ENCODE measurements around the gene TPCN2.
"Not testable (repeated sequence)": the region's sequence is repeated elsewhere in the genome, so short reads cannot be mapped to it uniquely, and the experiment has no call there.

The TPCN2 gene

DNA sequence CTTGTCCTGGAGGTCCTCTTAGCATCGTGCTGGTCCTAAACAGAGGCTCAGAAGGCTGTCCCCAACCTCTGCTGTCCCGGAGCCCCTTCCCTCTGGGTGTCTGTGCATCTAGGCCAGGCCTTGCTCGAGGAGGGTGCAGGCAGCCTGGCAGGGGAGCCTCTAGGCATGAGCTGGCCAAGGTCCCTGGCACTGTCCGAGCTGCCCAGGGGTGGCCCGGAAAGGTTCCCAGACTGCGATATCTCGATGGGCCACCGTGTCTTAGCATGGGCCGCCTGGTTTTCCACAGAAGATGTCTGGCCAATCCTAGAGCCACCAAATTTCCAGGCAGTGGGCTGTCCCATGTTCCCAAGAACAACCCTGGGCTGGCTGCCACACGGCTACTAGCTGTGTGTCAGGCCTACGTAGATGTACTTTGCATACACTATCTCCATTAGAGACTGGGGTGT is 82.4 kb downstream of the TPCN2 start:
- Histone ChIP-seq H3K4me1 (ENCODE audit: control insufficient read depth in 5 of 5, insufficient read depth in 5 of 5, low read length in 5 of 5) (peaks cover 0 to 11% (median 5%) of the 10 kb centered on the region in 5 donors), H3K9me3 (ENCODE audit: control insufficient read depth in 5 of 5, low read length in 5 of 5) (peaks cover 3 to 22% (median 12%) of the 10 kb centered on the region in 5 donors), H3K36me3 (ENCODE audit: control insufficient read depth in 5 of 5, insufficient read depth in 5 of 5, low read length in 5 of 5) (no peaks in the 10 kb centered on the region), H3K9ac (ENCODE audit: low read length in 5 of 5) (no peak overlapping the region), H3K27ac (ENCODE audit: low read depth, low read length) (no peak overlapping the region), H3K4me3 (ENCODE audit: low read depth in 1 of 5, low read length in 5 of 5) (no peak overlapping the region), H3K27me3 (ENCODE audit: control insufficient read depth in 5 of 5, insufficient read depth in 4 of 5, low read length in 5 of 5) (peaks cover 0 to 9% (median 0%) of the 10 kb centered on the region in 5 donors)

DNA sequence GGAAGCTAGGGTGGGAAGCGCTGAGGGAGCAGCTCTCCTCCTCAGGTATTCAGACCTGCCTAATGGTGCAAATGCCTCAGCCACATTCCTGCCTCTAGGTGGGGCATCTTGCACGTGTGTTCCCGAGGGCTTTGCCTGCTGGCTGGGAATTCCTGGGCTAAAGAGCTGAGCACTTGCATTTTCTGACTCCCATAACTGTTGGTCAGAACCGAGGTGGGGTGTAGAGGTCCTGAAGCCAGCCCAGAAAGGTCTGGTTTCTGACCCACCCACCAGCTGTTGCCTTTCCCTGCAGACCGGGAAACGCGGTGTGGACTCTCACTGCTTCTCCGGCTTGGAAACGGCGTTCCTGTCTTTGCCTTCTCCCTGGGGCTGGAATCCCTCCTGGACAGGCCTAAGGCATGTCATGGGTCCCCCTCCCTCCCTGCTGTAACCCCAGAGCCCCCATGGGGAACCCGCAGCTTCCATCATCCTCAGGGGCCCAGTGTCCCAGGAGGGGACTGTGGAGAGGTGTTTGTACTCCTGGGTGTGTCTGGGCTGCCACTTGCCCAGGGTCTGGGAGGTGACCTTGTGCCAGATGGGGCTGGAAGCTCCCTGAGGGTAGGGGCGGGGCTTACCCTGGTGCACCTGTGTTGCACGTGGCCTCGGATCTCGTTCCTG is 83.0 kb downstream of the TPCN2 start:
- Histone ChIP-seq H3K27me3 (ENCODE audit: control insufficient read depth in 5 of 5, insufficient read depth in 4 of 5, low read length in 5 of 5) (peaks cover 0 to 6% (median 0%) of the 10 kb centered on the region in 5 donors), H3K36me3 (ENCODE audit: control insufficient read depth in 5 of 5, insufficient read depth in 5 of 5, low read length in 5 of 5) (no peaks in the 10 kb centered on the region), H3K27ac (ENCODE audit: low read depth, low read length) (no peak overlapping the region), H3K9ac (ENCODE audit: low read length in 5 of 5) (no peak overlapping the region), H3K4me3 (ENCODE audit: low read depth in 1 of 5, low read length in 5 of 5) (no peak overlapping the region), H3K4me1 (ENCODE audit: control insufficient read depth in 5 of 5, insufficient read depth in 5 of 5, low read length in 5 of 5) (peaks cover 0 to 7% (median 2%) of the 10 kb centered on the region in 5 donors), H3K9me3 (ENCODE audit: control insufficient read depth in 5 of 5, low read length in 5 of 5) (peaks cover 3 to 22% (median 12%) of the 10 kb centered on the region in 5 donors)

DNA sequence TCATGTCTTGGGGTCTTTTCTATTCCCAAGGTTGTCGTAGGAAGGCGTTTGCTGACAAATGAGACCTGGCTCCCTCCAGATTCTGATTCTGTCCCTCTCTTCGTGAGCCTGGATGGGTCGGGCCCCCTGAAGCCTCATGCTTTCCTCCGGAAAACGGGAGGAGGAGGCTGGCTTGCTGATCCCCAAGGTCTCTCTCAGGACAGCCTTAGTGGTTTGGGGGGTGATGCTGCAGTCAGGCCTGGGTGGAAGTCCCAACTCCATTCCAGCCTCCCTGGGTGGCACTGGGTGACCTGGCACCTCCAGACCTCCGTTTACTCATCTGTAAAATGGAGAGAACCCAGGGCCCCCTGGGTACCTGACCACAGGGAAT is 83.6 kb downstream of the TPCN2 start:
- Histone ChIP-seq H3K9me3 (ENCODE audit: control insufficient read depth in 5 of 5, low read length in 5 of 5) (peaks cover 3 to 22% (median 12%) of the 10 kb centered on the region in 5 donors), H3K9ac (ENCODE audit: low read length in 5 of 5) (no peak overlapping the region), H3K27ac (ENCODE audit: low read depth, low read length) (no peak overlapping the region), H3K36me3 (ENCODE audit: control insufficient read depth in 5 of 5, insufficient read depth in 5 of 5, low read length in 5 of 5) (no peaks in the 10 kb centered on the region), H3K27me3 (ENCODE audit: control insufficient read depth in 5 of 5, insufficient read depth in 4 of 5, low read length in 5 of 5) (peaks cover 0 to 6% (median 0%) of the 10 kb centered on the region in 5 donors), H3K4me3 (ENCODE audit: low read depth in 1 of 5, low read length in 5 of 5) (no peak overlapping the region), H3K4me1 (ENCODE audit: control insufficient read depth in 5 of 5, insufficient read depth in 5 of 5, low read length in 5 of 5) (peaks cover 0 to 3% (median 2%) of the 10 kb centered on the region in 5 donors)

DNA sequence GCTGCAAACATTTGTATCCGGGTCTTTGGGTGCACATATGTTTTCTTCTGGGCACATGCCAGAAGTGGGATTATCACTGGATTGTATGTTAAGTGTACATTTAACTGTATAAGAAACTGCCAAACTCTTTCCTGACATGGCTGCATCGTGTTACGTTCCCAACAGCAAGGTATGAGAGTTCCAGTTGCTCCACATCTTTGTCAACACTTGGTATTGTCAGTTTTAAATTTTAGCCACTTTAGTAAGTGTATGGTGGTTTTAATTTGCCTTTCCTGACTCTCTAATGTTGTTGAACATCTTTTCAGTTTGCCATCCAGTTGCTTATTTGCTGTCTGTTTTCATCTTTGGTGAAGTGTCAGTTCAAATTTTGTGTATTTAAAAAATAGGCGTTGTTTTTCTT is 84.5 kb downstream of the TPCN2 start:
- H3K36me3 ChIP-seq (ENCODE audit: control insufficient read depth in 5 of 5, insufficient read depth in 5 of 5, low read length in 5 of 5), result no peaks in the 10 kb centered on the region
- peaks cover 3 to 15% (median 7%) of the 10 kb centered on the region in 5 donors for H3K9me3 ChIP-seq (ENCODE audit: control insufficient read depth in 5 of 5, low read length in 5 of 5)
- no peak overlapping the region for H3K27ac ChIP-seq (ENCODE audit: low read depth, low read length)
- no peak overlapping the region for H3K4me3 ChIP-seq (ENCODE audit: low read depth in 1 of 5, low read length in 5 of 5)
- no peak overlapping the region for H3K9ac ChIP-seq (ENCODE audit: low read length in 5 of 5)
- peaks cover 0 to 6% (median 0%) of the 10 kb centered on the region in 5 donors for H3K27me3 ChIP-seq (ENCODE audit: control insufficient read depth in 5 of 5, insufficient read depth in 4 of 5, low read length in 5 of 5)
- peaks cover 0 to 3% (median 0%) of the 10 kb centered on the region in 5 donors for H3K4me1 ChIP-seq (ENCODE audit: control insufficient read depth in 5 of 5, insufficient read depth in 5 of 5, low read length in 5 of 5)

DNA sequence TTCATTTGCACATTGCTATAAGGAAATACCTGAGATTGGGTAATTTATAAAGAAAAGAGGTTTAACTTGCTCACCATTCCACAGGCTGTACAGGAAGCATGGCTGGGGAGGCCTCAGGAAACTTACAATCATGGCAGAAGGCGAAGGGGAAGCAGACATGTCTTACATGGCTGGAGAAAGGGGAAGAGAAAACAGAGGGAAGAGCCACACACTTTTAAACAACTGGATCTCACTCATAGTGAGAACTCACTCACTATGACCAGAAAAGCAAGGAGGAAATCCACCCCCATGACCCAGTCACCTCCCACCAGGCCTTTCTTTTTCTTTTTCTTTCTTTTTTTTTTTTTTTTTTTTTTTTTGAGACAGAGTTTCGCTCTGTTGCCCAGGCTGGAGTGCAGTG is 85.5 kb downstream of the TPCN2 start:
- H3K9ac ChIP-seq (ENCODE audit: low read length in 5 of 5); H3K4me1 ChIP-seq (ENCODE audit: control insufficient read depth in 5 of 5, insufficient read depth in 5 of 5, low read length in 5 of 5); H3K27me3 ChIP-seq (ENCODE audit: control insufficient read depth in 5 of 5, insufficient read depth in 4 of 5, low read length in 5 of 5); H3K4me3 ChIP-seq (ENCODE audit: low read depth in 1 of 5, low read length in 5 of 5); H3K36me3 ChIP-seq (ENCODE audit: control insufficient read depth in 5 of 5, insufficient read depth in 5 of 5, low read length in 5 of 5); H3K27ac ChIP-seq (ENCODE audit: low read depth, low read length): not testable (repeated sequence)
- peaks cover 0 to 11% (median 7%) of the 10 kb centered on the region in 5 donors for H3K9me3 ChIP-seq (ENCODE audit: control insufficient read depth in 5 of 5, low read length in 5 of 5)

DNA sequence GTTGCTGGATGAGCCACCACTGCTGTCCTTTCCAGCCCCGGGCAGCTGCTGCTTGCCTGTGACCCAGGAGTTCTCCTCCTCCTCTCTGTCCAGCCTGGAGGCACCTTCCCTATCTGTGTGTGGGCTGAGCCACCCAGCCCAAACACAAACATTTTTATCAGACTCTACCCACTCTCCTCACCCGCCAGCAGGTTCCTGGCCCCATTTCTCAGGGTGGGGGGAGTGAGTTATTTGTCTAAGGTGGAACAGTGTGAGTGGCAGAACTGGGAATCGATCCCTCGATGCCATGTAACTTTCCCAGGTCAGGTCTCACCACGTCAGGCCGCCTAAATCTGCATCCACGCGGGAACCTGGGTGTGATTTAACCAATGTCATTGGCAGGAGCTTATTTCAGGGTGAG is 86.2 kb downstream of the TPCN2 start:
- Histone ChIP-seq H3K9me3 (ENCODE audit: control insufficient read depth in 5 of 5, low read length in 5 of 5) (peaks cover 0 to 11% (median 7%) of the 10 kb centered on the region in 5 donors), H3K4me3 (ENCODE audit: low read depth in 1 of 5, low read length in 5 of 5) (no peak overlapping the region), H3K27ac (ENCODE audit: low read depth, low read length) (no peak overlapping the region), H3K4me1 (ENCODE audit: control insufficient read depth in 5 of 5, insufficient read depth in 5 of 5, low read length in 5 of 5) (peaks cover 0 to 3% (median 0%) of the 10 kb centered on the region in 5 donors), H3K36me3 (ENCODE audit: control insufficient read depth in 5 of 5, insufficient read depth in 5 of 5, low read length in 5 of 5) (peaks cover 0 to 4% (median 0%) of the 10 kb centered on the region in 5 donors), H3K27me3 (ENCODE audit: control insufficient read depth in 5 of 5, insufficient read depth in 4 of 5, low read length in 5 of 5) (peaks cover 0 to 6% (median 0%) of the 10 kb centered on the region in 5 donors), H3K9ac (ENCODE audit: low read length in 5 of 5) (no peak overlapping the region)

DNA sequence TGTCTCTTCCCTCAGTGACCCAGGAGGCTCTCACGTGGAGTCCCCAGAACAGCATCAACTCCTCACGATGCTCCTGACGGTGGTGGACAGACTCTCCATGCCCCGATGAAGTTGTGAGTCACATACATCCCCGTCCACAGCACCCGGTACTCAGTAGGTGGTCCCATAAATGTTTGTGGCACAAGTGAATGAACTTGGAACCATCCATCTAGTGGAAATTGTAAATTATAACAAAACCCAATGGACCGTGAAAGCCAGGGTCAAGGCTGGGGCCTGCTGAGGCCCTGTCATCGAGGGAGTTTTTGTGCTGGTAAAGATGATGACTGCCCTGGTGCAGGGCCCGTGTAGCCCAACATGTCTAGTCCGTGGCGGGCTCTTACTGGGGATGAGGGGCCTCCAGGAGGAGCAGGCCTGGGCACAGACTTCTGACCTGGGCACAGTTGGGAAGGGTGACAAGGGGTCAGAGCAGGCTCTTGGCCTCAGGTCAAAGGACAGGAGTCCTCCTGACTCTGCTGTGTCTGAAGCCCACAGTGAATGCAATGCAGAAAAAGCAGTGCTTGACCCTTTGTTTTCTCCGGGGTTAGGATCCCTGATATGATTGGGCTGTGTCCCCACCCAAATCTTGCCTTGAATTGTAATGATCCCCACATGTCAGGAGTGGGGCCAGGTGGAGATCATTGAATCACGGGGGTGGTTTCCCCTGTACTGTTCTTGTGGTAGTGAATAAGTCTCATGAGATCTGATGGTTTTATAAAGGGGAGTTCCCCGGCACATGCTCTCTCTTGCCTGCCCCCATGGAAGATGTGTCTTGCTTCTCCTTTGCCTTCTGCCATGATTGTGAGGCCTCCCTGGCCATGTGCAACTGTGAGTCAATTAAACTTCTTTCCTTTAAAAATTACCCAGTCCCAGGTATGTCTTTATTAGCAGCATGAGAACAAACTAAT is 87.0 kb downstream of the TPCN2 start:
- Histone ChIP-seq H3K4me1 (ENCODE audit: control insufficient read depth in 5 of 5, insufficient read depth in 5 of 5, low read length in 5 of 5) (peaks cover 0 to 3% (median 0%) of the 10 kb centered on the region in 5 donors), H3K27me3 (ENCODE audit: control insufficient read depth in 5 of 5, insufficient read depth in 4 of 5, low read length in 5 of 5) (peaks cover 0 to 6% (median 0%) of the 10 kb centered on the region in 5 donors), H3K36me3 (ENCODE audit: control insufficient read depth in 5 of 5, insufficient read depth in 5 of 5, low read length in 5 of 5) (peaks cover 0 to 4% (median 0%) of the 10 kb centered on the region in 5 donors), H3K9me3 (ENCODE audit: control insufficient read depth in 5 of 5, low read length in 5 of 5) (peaks cover 0 to 11% (median 7%) of the 10 kb centered on the region in 5 donors), H3K27ac (ENCODE audit: low read depth, low read length) (no peak overlapping the region), H3K9ac (ENCODE audit: low read length in 5 of 5) (no peak overlapping the region), H3K4me3 (ENCODE audit: low read depth in 1 of 5, low read length in 5 of 5) (no peak overlapping the region)

DNA sequence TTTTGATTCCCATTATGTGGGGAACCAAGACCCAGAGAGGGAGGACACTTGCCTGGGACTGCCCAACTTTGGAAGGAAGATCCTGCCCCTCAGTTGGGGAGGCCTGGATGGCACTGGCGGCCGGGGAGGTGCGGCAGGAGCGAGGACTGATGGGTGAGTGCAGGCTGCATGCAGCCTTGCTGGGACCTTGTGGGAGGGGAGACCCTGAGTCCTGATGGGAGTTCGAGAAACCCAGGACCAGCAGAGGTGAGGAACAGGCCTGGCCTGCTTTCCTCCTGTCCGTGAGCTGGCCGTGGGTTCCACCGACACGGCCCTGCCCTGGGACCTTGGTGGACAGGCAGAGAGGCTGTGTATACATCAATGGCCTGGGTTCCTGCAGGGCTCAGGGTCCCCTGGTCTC is 87.7 kb downstream of the TPCN2 start:
- H3K4me3 ChIP-seq (ENCODE audit: low read depth in 1 of 5, low read length in 5 of 5), result no peak overlapping the region
- peaks cover 0 to 3% (median 0%) of the 10 kb centered on the region in 5 donors for H3K4me1 ChIP-seq (ENCODE audit: control insufficient read depth in 5 of 5, insufficient read depth in 5 of 5, low read length in 5 of 5)
- peaks cover 0 to 5% (median 0%) of the 10 kb centered on the region in 5 donors for H3K27me3 ChIP-seq (ENCODE audit: control insufficient read depth in 5 of 5, insufficient read depth in 4 of 5, low read length in 5 of 5)
- peaks cover 0 to 11% (median 7%) of the 10 kb centered on the region in 5 donors for H3K9me3 ChIP-seq (ENCODE audit: control insufficient read depth in 5 of 5, low read length in 5 of 5)
- H3K27ac ChIP-seq (ENCODE audit: low read depth, low read length), result no peak overlapping the region
- H3K9ac ChIP-seq (ENCODE audit: low read length in 5 of 5), result no peak overlapping the region
- H3K36me3 ChIP-seq (ENCODE audit: control insufficient read depth in 5 of 5, insufficient read depth in 5 of 5, low read length in 5 of 5), result peaks cover 0 to 4% (median 0%) of the 10 kb centered on the region in 5 donors

DNA sequence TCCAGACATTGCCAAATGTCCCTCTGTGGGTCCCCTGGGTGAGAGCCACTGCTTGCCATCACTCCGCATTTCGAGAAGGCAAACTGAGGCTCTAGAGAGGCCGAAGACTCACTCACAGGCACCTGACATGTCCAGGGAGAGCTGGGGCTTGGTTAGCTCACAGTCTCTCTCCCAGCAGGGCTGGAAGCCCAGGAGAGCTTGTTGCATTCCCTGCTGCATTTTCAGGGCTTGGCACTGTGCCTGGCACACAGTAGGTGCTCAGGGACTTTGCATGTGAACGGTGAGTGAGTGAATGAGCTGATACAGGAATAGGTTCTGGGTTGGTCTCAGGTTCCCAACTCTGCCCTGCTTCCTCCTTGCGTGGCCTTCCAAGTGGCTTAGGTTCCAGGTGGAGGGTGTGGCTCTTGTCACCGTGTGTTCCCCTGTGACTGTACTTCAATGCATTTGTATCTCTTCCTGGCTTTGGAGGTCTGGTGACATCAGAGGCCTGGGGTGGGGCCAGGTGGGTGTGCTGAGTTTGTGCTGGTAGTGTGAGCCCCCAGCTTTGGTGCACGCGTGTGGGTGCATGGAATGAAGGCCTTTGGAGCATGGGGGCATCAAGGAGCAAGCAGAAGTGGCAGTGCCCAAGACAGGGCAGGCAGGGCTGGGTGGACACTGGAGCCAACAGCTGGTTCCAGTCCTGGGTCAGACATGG is 88.6 kb downstream of the TPCN2 start:
- Histone ChIP-seq H3K9me3 (ENCODE audit: control insufficient read depth in 5 of 5, low read length in 5 of 5) (peaks cover 0 to 11% (median 7%) of the 10 kb centered on the region in 5 donors), H3K4me1 (ENCODE audit: control insufficient read depth in 5 of 5, insufficient read depth in 5 of 5, low read length in 5 of 5) (no peaks in the 10 kb centered on the region), H3K4me3 (ENCODE audit: low read depth in 1 of 5, low read length in 5 of 5) (no peak overlapping the region), H3K9ac (ENCODE audit: low read length in 5 of 5) (no peak overlapping the region), H3K36me3 (ENCODE audit: control insufficient read depth in 5 of 5, insufficient read depth in 5 of 5, low read length in 5 of 5) (peaks cover 0 to 4% (median 0%) of the 10 kb centered on the region in 5 donors), H3K27ac (ENCODE audit: low read depth, low read length) (no peak overlapping the region), H3K27me3 (ENCODE audit: control insufficient read depth in 5 of 5, insufficient read depth in 4 of 5, low read length in 5 of 5) (peaks cover 0 to 3% (median 0%) of the 10 kb centered on the region in 5 donors)

All from subcutaneous abdominal adipose tissue (tissue), 5 donors.